Testis (tissue), 3 donors: ENCODE data around the gene AMMECR1L. TPM values are rescaled to one million over a fixed set of nuclear protein-coding genes. Genes with fewer than 3 reads are reported as not detected.
"Not testable (repeated sequence)": the region's sequence is repeated elsewhere in the genome, so short reads cannot be mapped to it uniquely, and the experiment has no call there.

Experiments
- DNase-seq: peaks from one replicate; pipeline ENCODE4 v3.0.0-alpha.2; 2019
- H3K27ac ChIP-seq, 2 donors: fragments of 200-600 bp; sonication (generic); one replicate each; pipeline ENCODE4 v1.5.1; 2019
- H3K27me3 ChIP-seq: fragments of 200-600 bp; sonication (generic); one replicate; pipeline ENCODE4 v1.5.1; 2019
- H3K36me3 ChIP-seq: fragments of 200-600 bp; sonication (generic); one replicate; pipeline ENCODE4 v1.5.1; 2017; ENCODE audit warnings: low read depth; ENCODE audit errors: missing control alignments
- H3K4me1 ChIP-seq: fragments of 200-600 bp; sonication (generic); one replicate; pipeline ENCODE4 v1.5.1; 2019
- H3K4me3 ChIP-seq, 2 donors: fragments of 200-600 bp; sonication (generic); one replicate each; pipeline ENCODE4 v1.5.1; 2017 to 2019
- H3K9me3 ChIP-seq: fragments of 200-600 bp; sonication (generic); one replicate; pipeline ENCODE4 v1.5.1; 2017
- CTCF ChIP-seq, 3 experiments: fragments of 450-650 bp in 2 of 3; fragments of 200-600 bp in 1 of 3; sonication (generic) in 1 of 3; IDR thresholded peaks; one replicate each; pipeline ENCODE4 v1.5.1; 2016 to 2019; ENCODE audit warnings: antibody characterized with exemption in 3 of 3, mild to moderate bottlenecking in 2 of 3, moderate library complexity in 1 of 3
- POLR2A ChIP-seq: fragments of 450-650 bp; IDR thresholded peaks from one replicate; pipeline ENCODE4 v1.6.1; 2017; ENCODE audit warnings: antibody characterized with exemption, mild to moderate bottlenecking, moderate library complexity
- WGBS, 2 donors: methylation state at CpG; one replicate each; pipeline ENCODE4 v1.1.5; 2018; 5-methylcytosine and 5-hydroxymethylcytosine counted together
- intact Hi-C: fragments of 100-400 bp; cut with DNase I; formaldehyde crosslinking; loops from one replicate; pipeline ENCODE4 v1.15.1; 2023; ENCODE audit warnings: low total_unique reads
- polyA plus RNA-seq: library from polyadenylated mRNA; stranded (reverse); fragments of 350-450 nt; fragmentation: Illumina TruSeq; extraction: RNeasy Lipid Tissue Mini Kit (QIAGEN cat#74804); gene quantifications from one replicate; pipeline ENCODE4 v1.2.3, GENCODE V29; 2014; ENCODE audit warnings: low read depth, low replicate concordance; ENCODE audit not compliant: insufficient read depth
- total RNA-seq, 2 donors: library from RNA; depleted of rRNA; stranded (reverse); fragments of >200 nt; gene quantifications; one replicate each; pipeline ENCODE4 v1.2.3, GENCODE V29; 2016

AMMECR1L gene
- total and polyA plus RNA-seq, 3 donors from 2014 or later, result 31.5 to 35.8 (median 34.1) TPM

GRCh38 chr2:127829845-127830246 is 55.9 kb downstream of the AMMECR1L start:
- Histone ChIP-seq H3K4me1 (no peaks in the 10 kb centered on the region), H3K27me3 (no peaks in the 10 kb centered on the region), H3K9me3 (no peaks in the 10 kb centered on the region), H3K36me3 (no peaks in the 10 kb centered on the region), H3K4me3 (no peak overlapping the region), H3K27ac (no peak overlapping the region)
- intact Hi-C loops, result no loop called here
- no peak for DNase-seq
- WGBS, 2 donors, result 73 to 74% methylated on average over 5 of the region's 5 CpGs
- TF ChIP-seq CTCF (IDR thresholded peaks at IDR 0.05) (no peak), POLR2A (no peak)

DNA sequence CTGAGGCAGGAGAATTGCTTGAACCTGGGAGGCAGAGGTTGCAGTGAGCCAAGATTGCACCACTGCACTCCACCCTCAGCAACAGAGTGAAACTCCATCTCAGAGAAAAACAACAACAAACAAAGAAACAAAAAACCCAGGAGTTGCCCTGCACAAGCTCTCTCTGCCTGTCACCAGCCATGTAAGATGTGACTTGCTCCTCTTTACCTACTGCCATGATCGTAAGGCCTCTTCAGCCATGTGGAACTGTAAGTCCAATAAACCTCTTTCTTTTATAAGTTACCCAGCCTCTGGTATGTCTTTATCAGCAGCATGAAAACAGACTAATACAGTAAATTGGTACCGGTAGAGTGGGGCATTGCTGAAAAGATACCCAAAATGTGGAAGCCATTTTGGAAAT is 59.0 kb downstream of the AMMECR1L start:
- H3K36me3 ChIP-seq, DNase-seq, H3K27me3 ChIP-seq, H3K27ac ChIP-seq, H3K9me3 ChIP-seq, H3K4me1 ChIP-seq, intact Hi-C loops, H3K4me3 ChIP-seq: not testable (repeated sequence)
- 97 to 100% methylated on average over 2 of the region's 2 CpGs for WGBS, 2 donors

DNA sequence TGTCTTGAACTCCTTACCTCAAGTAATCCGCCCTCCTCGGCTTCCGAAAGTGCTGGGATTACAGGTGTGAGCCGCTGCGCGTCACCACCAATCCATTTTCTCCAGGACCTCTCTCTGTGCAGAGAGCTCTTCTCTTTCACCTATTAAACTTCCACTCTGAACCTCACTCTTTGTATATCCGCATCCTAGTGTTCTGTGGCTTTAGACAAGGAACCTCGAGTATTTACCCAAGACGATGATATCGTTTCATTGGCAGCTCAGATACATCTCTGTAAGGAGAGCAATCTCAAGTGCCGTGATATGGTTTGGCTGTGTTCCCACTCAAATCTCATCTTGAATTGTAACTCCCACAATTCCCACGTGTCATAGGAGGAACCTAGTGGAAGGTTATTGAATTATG is 59.7 kb downstream of the AMMECR1L start:
- no peaks in the 10 kb centered on the region for H3K9me3 ChIP-seq
- intact Hi-C loops, result no loop called here
- no peak for DNase-seq
- no peaks in the 10 kb centered on the region for H3K4me1 ChIP-seq
- 78 to 85% methylated on average over 12 of the region's 12 CpGs for WGBS, 2 donors
- TF ChIP-seq CTCF (IDR thresholded peaks at IDR 0.05) (no peak), POLR2A (no peak)
- no peaks in the 10 kb centered on the region for H3K27me3 ChIP-seq
- no peaks in the 10 kb centered on the region for H3K36me3 ChIP-seq
- no peak overlapping the region for H3K27ac ChIP-seq
- no peak overlapping the region for H3K4me3 ChIP-seq

GRCh38 chr2:127820080-127820668 is 65.6 kb downstream of the AMMECR1L start:
- Histone ChIP-seq H3K4me3 (no peak overlapping the region), H3K27me3 (no peaks in the 10 kb centered on the region), H3K9me3 (no peaks in the 10 kb centered on the region), H3K36me3 (no peaks in the 10 kb centered on the region), H3K4me1 (no peaks in the 10 kb centered on the region), H3K27ac (no peak overlapping the region)
- TF ChIP-seq CTCF (IDR thresholded peaks at IDR 0.05) (no peak), POLR2A (no peak)
- intact Hi-C loops, result no loop called here
- 77 to 83% methylated on average over 6 of the region's 6 CpGs for WGBS, 2 donors
- no peak for DNase-seq

GRCh38 chr2:127818794-127819425 is 66.8 kb downstream of the AMMECR1L start:
- H3K4me1 ChIP-seq, result no peaks in the 10 kb centered on the region
- no peaks in the 10 kb centered on the region for H3K9me3 ChIP-seq
- H3K27me3 ChIP-seq, result no peaks in the 10 kb centered on the region
- H3K27ac ChIP-seq, result no peak overlapping the region
- intact Hi-C loops, result no loop called here
- H3K4me3 ChIP-seq, result no peak overlapping the region
- H3K36me3 ChIP-seq, result no peaks in the 10 kb centered on the region
- 77 to 88% methylated on average over 8 of the region's 8 CpGs for WGBS, 2 donors
- TF ChIP-seq CTCF (IDR thresholded peaks at IDR 0.05), result no peak
- no peak for TF ChIP-seq POLR2A
- DNase-seq, result no peak
